Hepatocyte (in vitro differentiated cells): ENCODE results near the gene SPRR2A.
"Not testable (repeated sequence)": the region's sequence is repeated elsewhere in the genome, so short reads cannot be mapped to it uniquely, and the experiment has no call there.

Experiments
- EZH2 ChIP-seq: fragments of 200-600 bp; sonication (generic); IDR thresholded peaks from 2 replicates; pipeline ENCODE4 v1.6.1; 2016; ENCODE audit warnings: antibody characterized with exemption, mild to moderate bottlenecking, borderline replicate concordance
- EZH2phosphoT487 ChIP-seq: fragments of 200-600 bp; sonication (generic); IDR thresholded peaks from one replicate; pipeline ENCODE4 v1.6.1; 2018; ENCODE audit warnings: antibody characterized with exemption, mild to moderate bottlenecking, low read depth, moderate library complexity; ENCODE audit not compliant: unreplicated experiment, severe bottlenecking
- TF ChIP-seq, protein P1 (sequence below): fragments of 200-600 bp; sonication (generic); IDR thresholded peaks from 2 replicates; pipeline ENCODE4 v1.5.1; 2016; ENCODE audit warnings: antibody characterized with exemption, mild to moderate bottlenecking; ENCODE audit not compliant: poor library complexity

DNA sequence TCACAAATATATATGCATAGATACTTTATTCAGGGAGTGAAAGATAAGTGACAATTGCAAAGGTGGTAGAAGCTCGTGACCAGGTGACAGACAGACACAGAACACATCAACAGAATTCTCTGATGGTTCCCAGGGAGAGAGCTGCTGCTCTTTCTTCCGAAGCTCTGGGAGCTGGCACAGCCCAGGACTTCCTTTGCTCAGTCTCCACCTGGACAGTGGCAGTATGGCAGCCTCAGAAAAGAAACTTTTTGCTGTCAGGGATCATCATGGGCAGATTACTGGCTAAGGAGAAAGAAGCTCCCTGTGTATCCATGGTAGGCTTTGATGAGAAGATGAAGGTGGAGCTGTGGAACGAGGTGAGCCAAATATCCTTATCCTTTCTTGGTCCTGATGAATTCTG is 1.2 kb downstream of the SPRR2A start:
- TF ChIP-seq, protein P1, sequence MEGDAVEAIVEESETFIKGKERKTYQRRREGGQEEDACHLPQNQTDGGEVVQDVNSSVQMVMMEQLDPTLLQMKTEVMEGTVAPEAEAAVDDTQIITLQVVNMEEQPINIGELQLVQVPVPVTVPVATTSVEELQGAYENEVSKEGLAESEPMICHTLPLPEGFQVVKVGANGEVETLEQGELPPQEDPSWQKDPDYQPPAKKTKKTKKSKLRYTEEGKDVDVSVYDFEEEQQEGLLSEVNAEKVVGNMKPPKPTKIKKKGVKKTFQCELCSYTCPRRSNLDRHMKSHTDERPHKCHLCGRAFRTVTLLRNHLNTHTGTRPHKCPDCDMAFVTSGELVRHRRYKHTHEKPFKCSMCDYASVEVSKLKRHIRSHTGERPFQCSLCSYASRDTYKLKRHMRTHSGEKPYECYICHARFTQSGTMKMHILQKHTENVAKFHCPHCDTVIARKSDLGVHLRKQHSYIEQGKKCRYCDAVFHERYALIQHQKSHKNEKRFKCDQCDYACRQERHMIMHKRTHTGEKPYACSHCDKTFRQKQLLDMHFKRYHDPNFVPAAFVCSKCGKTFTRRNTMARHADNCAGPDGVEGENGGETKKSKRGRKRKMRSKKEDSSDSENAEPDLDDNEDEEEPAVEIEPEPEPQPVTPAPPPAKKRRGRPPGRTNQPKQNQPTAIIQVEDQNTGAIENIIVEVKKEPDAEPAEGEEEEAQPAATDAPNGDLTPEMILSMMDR: not testable (repeated sequence)
- not testable (repeated sequence) for TF ChIP-seq EZH2phosphoT487, EZH2
